Liver (tissue), 9 donors: Measurements from ENCODE around the gene PRMT7. TPM values are rescaled to one million over a fixed set of nuclear protein-coding genes. Genes with fewer than 3 reads are reported as not detected.

Experiments used
- DNase-seq: peaks from one replicate; pipeline ENCODE4 v3.0.0-alpha.2; 2017; ENCODE audit warnings: low spot score
- H3K27ac ChIP-seq, 2 donors: one replicate each; pipeline ENCODE4 v1.7.0; 2013; ENCODE audit warnings: inconsistent platforms in 2 of 2, low read length in 2 of 2, control low read depth in 1 of 2, low read depth in 1 of 2, mild to moderate bottlenecking in 1 of 2
- H3K27me3 ChIP-seq, 4 donors: one replicate each; pipeline versions ENCODE4 v1.6.1 to v1.7.0; 2013; ENCODE audit warnings: low read length in 3 of 4, inconsistent platforms in 1 of 4, mild to moderate bottlenecking in 1 of 4, moderate library complexity in 1 of 4; ENCODE audit not compliant: control insufficient read depth in 4 of 4, insufficient read depth in 4 of 4
- H3K36me3 ChIP-seq, 4 donors: one replicate each; pipeline versions ENCODE4 v1.6.1 to v1.7.0; 2013; ENCODE audit warnings: low read length in 3 of 4, mild to moderate bottlenecking in 3 of 4, low read depth in 1 of 4, moderate library complexity in 1 of 4; ENCODE audit not compliant: control insufficient read depth in 4 of 4, insufficient read depth in 3 of 4
- H3K4me1 ChIP-seq, 4 donors: one replicate each; pipeline versions ENCODE4 v1.6.1 to v1.7.0; 2013; ENCODE audit warnings: low read length in 3 of 4, mild to moderate bottlenecking in 3 of 4, moderate library complexity in 1 of 4; ENCODE audit not compliant: control insufficient read depth in 4 of 4, insufficient read depth in 4 of 4
- H3K4me3 ChIP-seq, 3 donors: one replicate each; pipeline versions ENCODE4 v1.6.1 to v1.7.0; 2013; ENCODE audit warnings: low read length in 3 of 3, control low read depth in 1 of 3, low read depth in 1 of 3, mild to moderate bottlenecking in 1 of 3
- H3K9ac ChIP-seq, 2 donors: one replicate each; pipeline ENCODE4 v1.7.0; 2013; ENCODE audit warnings: low read length in 2 of 2, mild to moderate bottlenecking in 2 of 2, moderate library complexity in 2 of 2, control low read depth in 1 of 2, low read depth in 1 of 2
- H3K9me3 ChIP-seq, 4 donors: one replicate each; pipeline versions ENCODE4 v1.6.1 to v1.7.0; 2013; ENCODE audit warnings: low read length in 3 of 4; ENCODE audit not compliant: control insufficient read depth in 4 of 4
- ATF3 ChIP-seq: IDR thresholded peaks from 2 replicates; pipeline ENCODE4 v1.6.1; 2016; ENCODE audit warnings: antibody characterized with exemption
- CTCF ChIP-seq: fragments of 150-350 bp; IDR thresholded peaks from 2 replicates; pipeline ENCODE4 v1.5.1; 2017; ENCODE audit warnings: improper control_type of control experiment, low read depth, low read length; ENCODE audit not compliant: missing input control
- EGR1 ChIP-seq, 2 donors: IDR thresholded peaks; 2 replicates each; pipeline ENCODE4 v1.6.1; 2016 to 2018; ENCODE audit warnings: antibody characterized with exemption in 2 of 2, low read depth in 2 of 2
- FOXA1 ChIP-seq: IDR thresholded peaks from 2 replicates; pipeline ENCODE4 v1.6.1; 2016; ENCODE audit warnings: antibody characterized with exemption
- FOXA2 ChIP-seq: IDR thresholded peaks from 2 replicates; pipeline ENCODE4 v1.6.1; 2016; ENCODE audit warnings: antibody characterized with exemption
- GABPA ChIP-seq, 2 donors: IDR thresholded peaks in 1 of 2; conservative IDR thresholded peaks in 1 of 2; 2 replicates each; pipeline ENCODE4 v1.6.1; 2016; ENCODE audit warnings: antibody characterized with exemption in 2 of 2, mild to moderate bottlenecking in 1 of 2, moderate library complexity in 1 of 2
- HNF4A ChIP-seq, 2 donors: conservative IDR thresholded peaks; 2 replicates each; pipeline ENCODE4 v1.6.1; 2016; ENCODE audit warnings: antibody characterized with exemption in 2 of 2, mild to moderate bottlenecking in 2 of 2
- HNF4G ChIP-seq: IDR thresholded peaks from 2 replicates; pipeline ENCODE4 v1.6.1; 2016; ENCODE audit warnings: antibody characterized with exemption
- JUND ChIP-seq, 2 donors: IDR thresholded peaks; 2 replicates each; pipeline ENCODE4 v1.6.1; 2016; ENCODE audit warnings: antibody characterized with exemption in 2 of 2
- MAX ChIP-seq: IDR thresholded peaks from 2 replicates; pipeline ENCODE4 v1.6.1; 2016; ENCODE audit warnings: antibody characterized with exemption
- NR2F2 ChIP-seq: IDR thresholded peaks from 2 replicates; pipeline ENCODE4 v1.6.1; 2016; ENCODE audit warnings: antibody characterized with exemption
- RAD21 ChIP-seq, 2 donors: IDR thresholded peaks; 2 replicates each; pipeline ENCODE4 v1.6.1; 2016; ENCODE audit warnings: antibody characterized with exemption in 2 of 2, mild to moderate bottlenecking in 2 of 2
- REST ChIP-seq: IDR thresholded peaks from 2 replicates; pipeline ENCODE4 v1.6.1; 2016; ENCODE audit warnings: antibody characterized with exemption, mild to moderate bottlenecking
- RXRA ChIP-seq, 2 donors: IDR thresholded peaks; 2 replicates each; pipeline ENCODE4 v1.6.1; 2017 to 2018; ENCODE audit warnings: antibody characterized with exemption in 2 of 2, mild to moderate bottlenecking in 1 of 2
- SP1 ChIP-seq: IDR thresholded peaks from 2 replicates; pipeline ENCODE4 v1.6.1; 2018; ENCODE audit warnings: antibody characterized with exemption, mild to moderate bottlenecking
- TAF1 ChIP-seq: conservative IDR thresholded peaks from 2 replicates; pipeline ENCODE4 v1.6.1; 2016; ENCODE audit warnings: antibody characterized with exemption, mild to moderate bottlenecking
- YY1 ChIP-seq: IDR thresholded peaks from 2 replicates; pipeline ENCODE4 v1.6.1; 2016; ENCODE audit warnings: antibody characterized with exemption, mild to moderate bottlenecking
- ZBTB33 ChIP-seq: IDR thresholded peaks from 2 replicates; pipeline ENCODE4 v1.6.1; 2016; ENCODE audit warnings: antibody characterized with exemption
- WGBS: extraction: QIAGEN DNeasy Blood & Tissue Kit; methylation state at CpG from one replicate; pipeline ENCODE4 v1.1.7; 2013; 5-methylcytosine and 5-hydroxymethylcytosine counted together
- polyA plus RNA-seq, 2 donors: library from polyadenylated mRNA; stranded (reverse) in 1 of 2; unstranded in 1 of 2; fragments of 200-250 nt in 1 of 2; fragments of >200 nt in 1 of 2; fragmentation: Nextera tagmentation in 1 of 2; extraction: Ambion mirVana in 1 of 2; gene quantifications; one replicate each; pipeline versions ENCODE4 v1.2.1 to v1.2.3, GENCODE V29; 2013 to 2015
- total RNA-seq, 2 donors: library from RNA; depleted of rRNA; stranded (reverse); fragments of >200 nt; gene quantifications; one replicate each; pipeline ENCODE4 v1.2.3, GENCODE V29; 2014
- donor health status: healthy.
- donor health status: healthy.
- donor health status: healthy.
- donor health status: healthy.
- donor health status: healthy.

Gene PRMT7
- total RNA-seq, result 10 to 100 TPM; 20.6 to 31.5 TPM
- polyA plus RNA-seq, result 10 to 100 TPM; 10.7 to 14.4 TPM

- H3K9ac ChIP-seq, result peak within 1 kb of the TSS; percentile 68 to 88
- DNase-seq, result peak; percentile 90
- WGBS, result under 1% methylated on average over 62 of the region's 62 CpGs
- peaks cover 1 to 41% (median 31%) of the 10 kb centered on the region in 4 donors for H3K4me1 ChIP-seq
- TF ChIP-seq FOXA2 (no peak), JUND (IDR thresholded peaks at IDR 0.05) (no peak), NR2F2 (no peak), RAD21 (IDR thresholded peaks at IDR 0.05) (peak; percentile 43 to 63), SP1 (peak; percentile 41), MAX (peak; percentile 93), REST (peak; percentile 88), EGR1 (IDR thresholded peaks at IDR 0.05; ENCODE audit: low read depth in 2 of 2) (peak in 1 of 2 donors; percentile 73), RXRA (IDR thresholded peaks at IDR 0.05) (peak; percentile 30 to 42), TAF1 (peak; percentile 72), ATF3 (no peak), HNF4A (conservative IDR thresholded peaks at IDR 0.05) (peak in 1 of 2 donors; percentile 26), ZBTB33 (peak; percentile 82), YY1 (peak; percentile 98), FOXA1 (no peak), GABPA (IDR thresholded peaks at IDR 0.05 in 1 of 2, conservative IDR thresholded peaks at IDR 0.05 in 1 of 2) (peak in 1 of 2 donors; percentile 85), HNF4G (no peak), CTCF (peak; percentile 13)
- peak within 1 kb of the TSS; percentile 83 to 97 (median 97) for H3K4me3 ChIP-seq
- peaks cover 0 to 14% (median 9%) of the 10 kb centered on the region in 4 donors for H3K36me3 ChIP-seq
- peak within 1 kb of the TSS; percentile 70 to 76 for H3K27ac ChIP-seq
- no peaks in the 10 kb centered on the region for H3K27me3 ChIP-seq
- H3K9me3 ChIP-seq, result no peaks in the 10 kb centered on the region
Observed at GRCh38 chr16:68310774-68311511, at the start of gene PRMT7, which contains the start of gene SLC7A6OS. Gene PRMT7 (plus strand): TSS chr16:68311019. CDS start chr16:68315980, 4,961 bp downstream. Gene SLC7A6OS (minus strand): TSS chr16:68310946. CDS start chr16:68310926, 20 bp downstream.
